HG03196 (cell line): Measurements from ENCODE around the gene ASB18.

Experiments
- ATAC-seq: cut with Tn5 transposase; IDR thresholded peaks from one replicate; pipeline ENCODE4 v1.9.1; 2021; ENCODE audit not compliant: unreplicated experiment

ASB18 gene

GRCh38 chr2:236176417-236176816 lies 87.8 kb downstream of the ASB18 start:
- ATAC-seq, result no peak

GRCh38 chr2:236175548-236176150 lies 88.6 kb downstream of the ASB18 start:
- ATAC-seq, result no peak

- no peak for ATAC-seq
Observed at GRCh38 chr2:236173729-236174607, 90.2 kb downstream of the ASB18 start.

- ATAC-seq, result no peak
Observed at GRCh38 chr2:236173036-236173728, 91.0 kb downstream of the ASB18 start.

GRCh38 chr2:236172255-236173035 lies 91.8 kb downstream of the ASB18 start:
- ATAC-seq, result no peak

GRCh38 chr2:236171680-236172254 lies 92.4 kb downstream of the ASB18 start:
- no peak for ATAC-seq

GRCh38 chr2:236171181-236171679 lies 93.0 kb downstream of the ASB18 start:
- ATAC-seq, result no peak

- no peak for ATAC-seq
Observed at GRCh38 chr2:236170590-236171165, 93.5 kb downstream of the ASB18 start.

GRCh38 chr2:236169741-236170589 lies 94.2 kb downstream of the ASB18 start:
- no peak for ATAC-seq

- ATAC-seq, result no peak
Observed at GRCh38 chr2:236169151-236169721, 95.0 kb downstream of the ASB18 start.

- ATAC-seq, result no peak
Observed at GRCh38 chr2:236168110-236169080, 95.8 kb downstream of the ASB18 start, which contains the start of gene GBX2. GBX2 (minus strand) TSS chr2:236168386; CDS start chr2:236167971, 415 bp downstream.

GRCh38 chr2:236167297-236168109 lies 96.7 kb downstream of the ASB18 start:
- ATAC-seq, result no peak

GRCh38 chr2:236166796-236167296 lies 97.4 kb downstream of the ASB18 start:
- no peak for ATAC-seq

- ATAC-seq, result no peak
Observed at GRCh38 chr2:236165842-236166795, 98.1 kb downstream of the ASB18 start.
